Activated CD4-positive, alpha-beta memory T cell treated with anti-CD3 and anti-CD28 coated beads for 36 hours (primary cell): ENCODE data around the gene SND1. TPM values are rescaled to one million over a fixed set of nuclear protein-coding genes. Genes with fewer than 3 reads are reported as not detected.

ENCODE experiments used
- CTCF ChIA-PET: fragments of 350-600 bp; sonication (Branson Sonifier 250); formaldehyde crosslinking; loops from one replicate; lab custom pipeline; 2021; ENCODE audit warnings: antibody characterized with exemption, inconsistent platforms; lab: Charles Lee
- POLR2A ChIA-PET: fragments of 350-600 bp; sonication (Branson Sonifier 250); formaldehyde crosslinking; loops from one replicate; lab custom pipeline; 2021; ENCODE audit warnings: antibody characterized with exemption; lab: Charles Lee
- DNase-seq: peaks from one replicate; pipeline ENCODE4 v3.0.0-alpha.2; 2020
- H3K27ac Mint-ChIP-seq: one replicate; pipeline ENCODE4 v1.8.0; 2021; ENCODE audit warnings: mixed read lengths
- H3K27me3 Mint-ChIP-seq: one replicate; pipeline ENCODE4 v1.8.0; 2021; ENCODE audit warnings: mixed read lengths
- H3K36me3 Mint-ChIP-seq: one replicate; pipeline ENCODE4 v1.8.0; 2021; ENCODE audit warnings: mixed read lengths
- H3K4me1 Mint-ChIP-seq: one replicate; pipeline ENCODE4 v1.8.0; 2021; ENCODE audit warnings: low read depth, mixed read lengths
- H3K4me3 Mint-ChIP-seq: one replicate; pipeline ENCODE4 v1.8.0; 2021; ENCODE audit warnings: mild to moderate bottlenecking, mixed read lengths
- H3K9me3 Mint-ChIP-seq: one replicate; pipeline ENCODE4 v1.8.0; 2021; ENCODE audit warnings: mixed read lengths
- intact Hi-C: fragments of 100-400 bp; cut with micrococcal nuclease; formaldehyde crosslinking; loops from one replicate; pipeline ENCODE4 v1.15.1; 2023
- total RNA-seq, 2 experiments: library from RNA; stranded (reverse); gene quantifications; one replicate each; pipeline ENCODE4 v1.2.3, GENCODE V29; 2021

Gene SND1
- total RNA-seq, 2 experiments from 2014 or later, result 208 to 235 TPM

DNA sequence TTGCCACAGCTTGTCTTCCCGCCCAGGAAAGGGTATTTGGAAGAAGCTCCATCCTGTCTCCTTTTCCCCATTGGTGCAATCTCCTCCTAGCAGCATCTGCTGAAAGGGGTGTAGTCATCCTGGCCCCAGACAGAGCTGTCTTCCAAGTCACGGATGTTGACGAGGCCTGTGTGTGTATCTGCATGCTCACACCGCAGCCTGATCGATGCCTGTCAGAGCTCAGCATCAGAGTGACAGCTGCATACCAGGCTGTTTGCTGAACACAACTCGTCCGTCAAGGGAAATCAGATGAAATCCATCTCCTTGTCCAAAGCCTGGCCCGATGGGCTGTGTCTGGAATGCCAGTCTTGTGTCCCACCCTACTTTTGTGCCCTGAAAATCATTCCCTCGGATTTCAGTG lies 400.4 kb downstream of the SND1 start:
- ChIA-PET POLR2A (no interaction called here), CTCF (interaction anchor here (0.7 to 1.3 kb wide), 3 partner anchors 33 to 344 kb away, joined by 3 to 5 read pairs (median 3); no protein-coding TSS in a partner anchor)
- Mint-ChIP-seq H3K27me3 (no peaks in the 10 kb centered on the region), H3K36me3 (peaks cover 1% of the 10 kb centered on the region), H3K4me3 (no peak overlapping the region), H3K4me1 (peaks cover 43% of the 10 kb centered on the region), H3K27ac (no peak overlapping the region), H3K9me3 (no peaks in the 10 kb centered on the region)
- intact Hi-C loops, result no loop called here
- no peak for DNase-seq

DNA sequence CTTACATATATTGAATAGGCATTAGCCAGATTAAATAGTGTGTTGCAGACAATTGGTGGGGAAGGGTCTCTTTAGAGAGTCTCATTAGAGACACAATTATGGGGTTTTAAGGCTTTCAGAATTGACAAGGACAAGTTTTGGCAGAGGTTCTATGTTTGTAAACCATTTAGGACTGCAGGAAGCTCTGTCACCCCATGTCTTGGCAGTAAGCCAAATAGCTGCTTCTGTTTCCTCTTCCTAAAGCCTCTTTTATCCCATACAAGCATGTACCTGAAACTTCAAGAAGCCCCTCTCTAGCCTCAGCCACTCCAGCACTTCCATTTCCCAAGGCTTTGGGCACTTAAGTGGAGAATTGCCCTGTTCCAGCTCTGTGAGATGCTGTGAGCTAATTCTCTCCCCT lies 401.0 kb downstream of the SND1 start:
- H3K36me3 Mint-ChIP-seq, result peaks cover 1% of the 10 kb centered on the region
- ChIA-PET POLR2A (no interaction called here), CTCF (interaction anchor here (0.7 to 1.3 kb wide), 4 partner anchors 8 to 345 kb away, joined by 3 to 5 read pairs (median 3); no protein-coding TSS in a partner anchor)
- H3K4me3 Mint-ChIP-seq, result no peak overlapping the region
- no peaks in the 10 kb centered on the region for H3K9me3 Mint-ChIP-seq
- peak overlapping the region; percentile 43 for H3K27ac Mint-ChIP-seq
- no peaks in the 10 kb centered on the region for H3K27me3 Mint-ChIP-seq
- DNase-seq, result no peak
- H3K4me1 Mint-ChIP-seq, result peaks cover 49% of the 10 kb centered on the region
- intact Hi-C loops, result no loop called here

- no peak overlapping the region for H3K4me3 Mint-ChIP-seq
- DNase-seq, result no peak
- H3K36me3 Mint-ChIP-seq, result peaks cover 1% of the 10 kb centered on the region
- peaks cover 57% of the 10 kb centered on the region for H3K4me1 Mint-ChIP-seq
- ChIA-PET CTCF (interaction anchor here (1.2 kb wide), 1 partner anchor 156 kb away, joined by 5 read pairs; no protein-coding TSS in a partner anchor), POLR2A (no interaction called here)
- no peaks in the 10 kb centered on the region for H3K9me3 Mint-ChIP-seq
- H3K27ac Mint-ChIP-seq, result no peak overlapping the region
- intact Hi-C loops, result no loop called here
- H3K27me3 Mint-ChIP-seq, result no peaks in the 10 kb centered on the region
These were observed 402.0 kb downstream of the SND1 start for GRCh38 chr7:128053991-128054390.

DNA sequence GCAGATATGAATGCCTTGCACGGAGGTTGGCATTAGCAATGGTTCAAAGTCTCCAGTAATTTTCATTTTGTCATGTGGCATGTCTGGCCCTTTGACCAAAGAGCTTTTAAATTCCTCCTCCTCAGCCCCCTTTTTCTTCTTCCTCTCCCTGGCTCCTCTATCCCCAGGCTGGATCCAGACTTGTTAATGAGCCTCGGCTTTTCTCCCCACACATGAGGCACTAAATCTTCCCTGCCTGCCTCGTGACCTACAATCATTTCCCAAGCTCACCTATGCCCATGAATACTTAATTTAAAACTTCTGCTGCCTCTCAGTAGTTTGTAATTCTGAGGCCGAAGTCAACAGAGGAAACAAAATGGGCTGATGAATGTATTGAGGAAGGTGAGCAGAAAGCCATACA lies 402.5 kb downstream of the SND1 start:
- Mint-ChIP-seq H3K27me3 (no peaks in the 10 kb centered on the region), H3K4me3 (no peak overlapping the region), H3K36me3 (peaks cover 2% of the 10 kb centered on the region), H3K27ac (no peak overlapping the region), H3K4me1 (peaks cover 61% of the 10 kb centered on the region), H3K9me3 (no peaks in the 10 kb centered on the region)
- ChIA-PET POLR2A (no interaction called here), CTCF (no interaction called here)
- intact Hi-C loops, result no loop called here
- DNase-seq, result no peak

- no peak overlapping the region for H3K27ac Mint-ChIP-seq
- peaks cover 60% of the 10 kb centered on the region for H3K4me1 Mint-ChIP-seq
- no peaks in the 10 kb centered on the region for H3K9me3 Mint-ChIP-seq
- CTCF ChIA-PET, result no interaction called here
- peaks cover 3% of the 10 kb centered on the region for H3K36me3 Mint-ChIP-seq
- POLR2A ChIA-PET, result no interaction called here
- H3K27me3 Mint-ChIP-seq, result no peaks in the 10 kb centered on the region
- H3K4me3 Mint-ChIP-seq, result no peak overlapping the region
- no peak for DNase-seq
- intact Hi-C loops, result no loop called here
These were observed 403.6 kb downstream of the SND1 start for GRCh38 chr7:128055637-128056036.

DNA sequence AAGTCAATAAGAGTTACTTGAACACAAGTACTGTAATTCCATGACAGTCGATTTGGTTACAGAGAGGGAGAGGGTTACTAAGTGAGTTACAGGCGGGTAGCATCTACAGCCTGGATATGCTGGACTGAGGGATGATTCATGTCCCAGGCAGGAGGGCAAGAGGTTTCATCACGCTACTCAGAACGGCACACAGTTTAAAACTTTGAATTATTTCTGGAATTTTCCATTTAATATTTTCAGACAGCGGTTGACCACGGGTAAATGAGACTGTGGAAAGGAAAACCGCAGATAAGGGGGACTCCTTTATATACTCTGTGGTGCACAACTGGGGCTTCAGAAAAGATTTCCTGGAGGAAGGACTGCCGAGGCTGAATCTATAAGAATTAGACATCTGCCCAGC lies 404.9 kb downstream of the SND1 start:
- Mint-ChIP-seq H3K9me3 (no peaks in the 10 kb centered on the region), H3K4me1 (peaks cover 49% of the 10 kb centered on the region), H3K27ac (no peak overlapping the region), H3K27me3 (no peaks in the 10 kb centered on the region), H3K36me3 (peaks cover 3% of the 10 kb centered on the region), H3K4me3 (no peak overlapping the region)
- ChIA-PET CTCF (no interaction called here), POLR2A (no interaction called here)
- no peak for DNase-seq
- intact Hi-C loops, result no loop called here

DNA sequence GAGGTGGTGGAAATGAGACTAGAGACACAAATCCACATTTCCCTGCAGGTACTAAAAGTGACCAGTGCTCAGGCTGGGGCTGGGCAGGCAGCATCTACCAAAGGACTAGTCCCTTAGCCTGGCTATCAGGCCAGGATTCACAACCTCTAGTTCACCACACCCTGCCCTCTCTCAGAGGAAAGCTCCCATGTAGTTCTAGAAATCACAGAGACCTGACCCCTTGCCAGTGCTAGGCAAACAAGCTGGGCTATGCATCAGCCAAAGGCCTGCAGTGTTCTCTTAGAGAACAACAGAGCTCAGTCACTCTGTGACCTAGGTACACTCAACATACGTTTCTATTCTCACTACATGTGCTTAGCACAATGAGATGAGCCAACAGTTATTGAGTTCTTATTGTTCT lies 405.9 kb downstream of the SND1 start:
- no peaks in the 10 kb centered on the region for H3K27me3 Mint-ChIP-seq
- H3K27ac Mint-ChIP-seq, result no peak overlapping the region
- CTCF ChIA-PET, result interaction anchor here (1.2 kb wide), 1 partner anchor 11 kb away, joined by 4 read pairs; no protein-coding TSS in a partner anchor
- peaks cover 40% of the 10 kb centered on the region for H3K4me1 Mint-ChIP-seq
- H3K4me3 Mint-ChIP-seq, result no peak overlapping the region
- intact Hi-C loops, result no loop called here
- H3K9me3 Mint-ChIP-seq, result no peaks in the 10 kb centered on the region
- peaks cover 3% of the 10 kb centered on the region for H3K36me3 Mint-ChIP-seq
- POLR2A ChIA-PET, result no interaction called here
- no peak for DNase-seq

- H3K4me1 Mint-ChIP-seq, result peaks cover 40% of the 10 kb centered on the region
- ChIA-PET POLR2A (no interaction called here), CTCF (interaction anchor here (0.6 to 2.1 kb wide), 3 partner anchors 10 to 227 kb away, joined by 3 to 5 read pairs (median 3); no protein-coding TSS in a partner anchor)
- H3K9me3 Mint-ChIP-seq, result no peaks in the 10 kb centered on the region
- peaks cover 3% of the 10 kb centered on the region for H3K36me3 Mint-ChIP-seq
- no peak overlapping the region for H3K4me3 Mint-ChIP-seq
- H3K27ac Mint-ChIP-seq, result peak overlapping the region; percentile 2
- no peaks in the 10 kb centered on the region for H3K27me3 Mint-ChIP-seq
- intact Hi-C loops, result no loop called here
- no peak for DNase-seq
These were observed 407.4 kb downstream of the SND1 start for GRCh38 chr7:128059143-128059988.

DNA sequence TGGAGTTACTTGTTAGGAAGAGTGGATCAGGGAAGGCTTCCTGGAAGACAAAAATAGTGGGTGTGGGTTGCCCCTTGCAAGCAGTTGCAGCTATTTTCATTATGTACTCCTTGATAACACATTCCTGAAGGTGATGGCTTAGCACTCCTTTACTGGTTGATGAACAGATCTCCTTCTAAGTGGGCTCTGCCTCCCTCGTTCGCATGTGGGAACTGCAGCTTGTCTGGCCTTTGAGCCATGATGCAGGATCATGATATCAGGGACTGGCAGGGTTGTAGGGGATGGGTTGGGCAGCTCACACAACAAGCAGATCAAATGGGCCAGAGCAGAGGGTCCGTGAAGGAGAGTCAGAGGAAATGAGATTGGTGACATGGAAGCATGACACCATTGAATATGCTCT lies 408.0 kb downstream of the SND1 start:
- POLR2A ChIA-PET, result no interaction called here

GRCh38 chr7:128063088-128063487 lies 411.1 kb downstream of the SND1 start:
- ChIA-PET CTCF (interaction anchor here (1.2 kb wide), 2 partner anchors 8 to 355 kb away, joined by 3 to 4 read pairs; no protein-coding TSS in a partner anchor), POLR2A (no interaction called here)
- peaks cover 23% of the 10 kb centered on the region for H3K4me1 Mint-ChIP-seq

More for the DNA sequence above, 408.0 kb downstream of the SND1 start:
- intact Hi-C loops, result no loop called here
- no peak for DNase-seq
- Mint-ChIP-seq H3K27ac (no peak overlapping the region), H3K27me3 (no peaks in the 10 kb centered on the region), H3K4me3 (no peak overlapping the region), H3K9me3 (no peaks in the 10 kb centered on the region), H3K4me1 (peaks cover 40% of the 10 kb centered on the region), H3K36me3 (peaks cover 3% of the 10 kb centered on the region)
- CTCF ChIA-PET, result interaction anchor here (2.1 kb wide), 1 partner anchor 9 kb away, joined by 5 read pairs; no protein-coding TSS in a partner anchor

DNA sequence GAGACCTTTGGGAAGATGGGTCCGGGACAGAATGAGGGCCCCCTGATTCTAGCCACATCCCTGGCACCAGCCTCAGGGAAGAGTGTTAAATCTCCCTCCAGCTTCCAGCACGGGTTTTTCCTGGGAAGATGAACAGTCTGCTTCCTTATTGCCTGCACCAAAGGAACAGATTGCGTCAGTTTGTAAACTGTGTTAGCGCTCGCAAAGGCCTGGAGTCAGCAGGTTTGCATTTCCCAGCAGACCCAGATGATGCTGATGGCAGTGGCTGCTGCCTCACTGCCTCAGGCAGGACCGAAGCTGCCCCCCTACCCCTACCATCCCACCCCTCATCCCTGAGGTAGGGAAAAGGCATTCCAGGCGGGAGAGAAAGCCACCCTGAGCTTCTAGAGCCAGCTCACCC lies 413.9 kb downstream of the SND1 start:
- H3K9me3 Mint-ChIP-seq, result no peaks in the 10 kb centered on the region
- H3K27me3 Mint-ChIP-seq, result no peaks in the 10 kb centered on the region
- no peak for DNase-seq
- H3K4me1 Mint-ChIP-seq, result peaks cover 5% of the 10 kb centered on the region
- H3K27ac Mint-ChIP-seq, result no peak overlapping the region
- H3K36me3 Mint-ChIP-seq, result no peaks in the 10 kb centered on the region
- POLR2A ChIA-PET, result no interaction called here
- H3K4me3 Mint-ChIP-seq, result no peak overlapping the region
- CTCF ChIA-PET, result no interaction called here
- intact Hi-C loops, result no loop called here

More at GRCh38 chr7:128063088-128063487, 411.1 kb downstream of the SND1 start:
- Mint-ChIP-seq H3K36me3 (peaks cover 3% of the 10 kb centered on the region), H3K4me3 (no peak overlapping the region), H3K27me3 (no peaks in the 10 kb centered on the region), H3K27ac (no peak overlapping the region), H3K9me3 (no peaks in the 10 kb centered on the region)
- no peak for DNase-seq
- intact Hi-C loops, result no loop called here

GRCh38 chr7:128066395-128066794 lies 414.4 kb downstream of the SND1 start:
- intact Hi-C loops, result no loop called here

More at GRCh38 chr7:128066395-128066794, 414.4 kb downstream of the SND1 start:
- Mint-ChIP-seq H3K36me3 (no peaks in the 10 kb centered on the region), H3K27me3 (no peaks in the 10 kb centered on the region), H3K4me1 (peaks cover 5% of the 10 kb centered on the region), H3K9me3 (no peaks in the 10 kb centered on the region), H3K4me3 (no peak overlapping the region), H3K27ac (no peak overlapping the region)
- POLR2A ChIA-PET, result no interaction called here
- CTCF ChIA-PET, result no interaction called here
- no peak for DNase-seq
